ENCODE measurements around the gene PPP2R5D. TPM values are rescaled to one million over a fixed set of nuclear protein-coding genes. Genes with fewer than 3 reads are reported as not detected.
"Not testable (repeated sequence)": the region's sequence is repeated elsewhere in the genome, so short reads cannot be mapped to it uniquely, and the experiment has no call there.

Gene PPP2R5D
- total and polyA plus RNA-seq, 9 donors: 34.7 to 54.8 (median 44.6) TPM

DNA sequence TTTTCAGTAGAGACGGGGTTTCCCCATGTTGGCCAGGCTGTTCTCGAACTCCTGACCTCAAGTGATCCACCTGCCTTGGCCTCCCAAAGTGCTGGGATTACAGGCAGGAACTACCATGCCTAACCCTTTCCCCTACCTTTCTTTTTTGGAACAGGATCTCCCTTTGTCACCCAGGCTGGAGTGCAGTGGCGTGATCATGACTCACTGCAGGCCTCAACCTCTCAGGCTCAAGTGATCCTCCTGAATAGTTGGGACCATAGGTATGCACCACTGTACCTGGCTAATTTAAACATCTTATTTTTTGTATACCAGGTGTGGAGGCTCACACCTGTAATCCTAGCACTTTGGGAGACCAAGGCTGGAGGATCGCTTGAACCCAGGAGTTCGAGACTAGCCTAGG, 43.0 kb upstream of the PPP2R5D start:
- H3K4me3 ChIP-seq (ENCODE audit: low read length); H3K9me3 ChIP-seq (replicated peaks; ENCODE audit: control insufficient read depth, low read depth, low read length); DNase-seq; H3K4me1 ChIP-seq (ENCODE audit: control insufficient read depth, insufficient read depth, low read length); H3K27me3 ChIP-seq (ENCODE audit: control insufficient read depth, insufficient read depth, low read length); H3K27ac ChIP-seq (ENCODE audit: low read length): not testable (repeated sequence)
- WGBS (ENCODE audit: insufficient coverage): 93% methylated on average over 2 of the region's 5 CpGs
- peaks cover 47% of the 10 kb centered on the region for H3K36me3 ChIP-seq (ENCODE audit: control insufficient read depth, insufficient read depth, low read length)

DNA sequence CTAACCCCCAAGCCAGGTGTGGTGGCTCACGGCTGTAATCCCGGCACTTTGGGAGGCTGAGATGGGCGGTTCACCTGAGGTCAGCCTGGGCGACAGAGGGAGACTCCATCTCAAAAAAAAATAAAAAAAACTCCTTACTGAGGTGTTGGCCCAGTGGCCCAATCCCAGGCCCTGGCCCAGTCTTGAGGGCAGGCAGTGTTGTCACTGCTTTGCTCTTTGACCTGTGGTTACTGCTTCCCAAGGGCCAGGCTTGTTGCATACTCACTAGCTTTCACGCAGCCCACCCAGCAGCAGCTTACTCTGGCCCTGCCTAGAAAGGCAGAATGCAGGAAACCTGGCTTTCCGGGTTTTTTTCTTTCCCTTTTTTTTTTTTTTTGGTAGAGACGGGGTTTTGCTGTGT, 41.9 kb upstream of the PPP2R5D start:
- H3K27me3 ChIP-seq (ENCODE audit: control insufficient read depth, insufficient read depth, low read length): no peaks in the 10 kb centered on the region
- 58% methylated on average over 3 of the region's 7 CpGs for WGBS (ENCODE audit: insufficient coverage)
- DNase-seq: no peak
- H3K36me3 ChIP-seq (ENCODE audit: control insufficient read depth, insufficient read depth, low read length): peaks cover 37% of the 10 kb centered on the region
- H3K4me3 ChIP-seq (ENCODE audit: low read length): no peak overlapping the region
- H3K9me3 ChIP-seq (replicated peaks; ENCODE audit: control insufficient read depth, low read depth, low read length): no peaks in the 10 kb centered on the region
- H3K27ac ChIP-seq (ENCODE audit: low read length): no peak overlapping the region
- no peaks in the 10 kb centered on the region for H3K4me1 ChIP-seq (ENCODE audit: control insufficient read depth, insufficient read depth, low read length)

DNA sequence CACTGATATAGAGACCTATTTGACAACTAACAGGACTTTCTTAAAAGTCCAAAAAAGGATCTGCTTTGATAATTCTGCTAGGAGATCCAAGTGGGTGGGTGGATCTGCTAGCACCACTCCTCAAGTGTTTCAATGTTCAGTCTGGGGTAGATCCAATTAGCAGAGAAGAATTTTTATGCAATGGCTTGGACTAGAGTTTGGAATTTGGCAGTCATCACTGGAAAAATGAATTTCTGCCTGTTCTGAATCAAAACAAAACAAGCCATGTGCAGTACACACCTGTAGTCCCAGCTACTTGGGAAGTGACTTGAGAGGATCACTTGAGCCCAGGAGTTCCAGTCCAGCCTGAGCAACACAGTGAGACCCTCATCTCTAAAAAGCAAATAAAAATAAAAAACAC, 36.4 kb upstream of the PPP2R5D start:
- Histone ChIP-seq H3K36me3 (ENCODE audit: control insufficient read depth, insufficient read depth, low read length) (peaks cover 7% of the 10 kb centered on the region), H3K4me3 (ENCODE audit: low read length) (no peak overlapping the region), H3K27ac (ENCODE audit: low read length) (no peak overlapping the region), H3K27me3 (ENCODE audit: control insufficient read depth, insufficient read depth, low read length) (no peaks in the 10 kb centered on the region), H3K4me1 (ENCODE audit: control insufficient read depth, insufficient read depth, low read length) (no peaks in the 10 kb centered on the region), H3K9me3 (replicated peaks; ENCODE audit: control insufficient read depth, low read depth, low read length) (no peaks in the 10 kb centered on the region)
- DNase-seq: peak; percentile 67

DNA sequence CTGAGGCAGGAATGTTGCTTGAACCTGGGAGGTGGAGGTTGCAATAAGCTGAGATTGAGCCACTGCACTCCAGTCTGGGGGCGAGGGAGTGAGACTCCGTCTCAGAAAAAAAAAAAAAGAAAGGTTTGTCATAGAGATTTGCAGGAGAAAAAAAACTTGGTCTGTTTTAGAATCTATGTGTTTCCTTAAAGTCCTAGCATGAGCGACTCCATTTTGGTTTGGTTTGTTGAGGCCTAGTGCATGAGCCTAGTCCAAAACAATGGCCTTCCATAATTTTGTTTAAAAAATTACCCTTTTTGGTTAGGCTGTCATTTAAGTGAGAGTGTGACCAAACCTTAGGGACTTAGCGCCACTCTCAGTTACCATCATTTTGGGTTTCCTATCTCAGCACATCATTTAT, 32.0 kb upstream of the PPP2R5D start:
- WGBS (ENCODE audit: insufficient coverage): 50% methylated on average over 2 of the region's 4 CpGs
- no peak for DNase-seq

DNA sequence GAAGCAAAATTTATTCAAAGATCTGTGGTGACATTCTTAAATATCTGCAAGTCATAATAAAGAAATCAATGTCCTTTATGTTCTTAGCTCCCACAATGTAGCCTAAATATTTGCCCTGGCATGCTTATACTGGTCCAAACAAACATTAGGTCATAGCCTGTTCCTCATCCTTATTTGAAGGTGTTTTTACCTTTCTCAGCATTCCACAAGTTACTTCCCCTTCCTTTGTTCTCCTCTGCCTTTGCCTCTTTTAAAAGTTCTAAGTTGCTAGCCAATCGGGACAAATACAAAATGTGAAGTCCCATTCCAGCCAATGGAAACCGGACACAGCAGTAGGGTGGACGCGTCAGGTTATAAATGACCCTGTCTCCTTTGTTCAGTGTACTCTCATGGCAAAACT, 30.0 kb upstream of the PPP2R5D start:
- not testable (repeated sequence) for H3K27ac ChIP-seq (ENCODE audit: low read length); H3K9me3 ChIP-seq (replicated peaks; ENCODE audit: control insufficient read depth, low read depth, low read length); H3K27me3 ChIP-seq (ENCODE audit: control insufficient read depth, insufficient read depth, low read length); H3K36me3 ChIP-seq (ENCODE audit: control insufficient read depth, insufficient read depth, low read length); H3K4me1 ChIP-seq (ENCODE audit: control insufficient read depth, insufficient read depth, low read length); DNase-seq; H3K4me3 ChIP-seq (ENCODE audit: low read length)
- 86% methylated on average over 3 of the region's 4 CpGs for WGBS (ENCODE audit: insufficient coverage)

More for the DNA sequence above, 32.0 kb upstream of the PPP2R5D start:
- Histone ChIP-seq H3K27ac (ENCODE audit: low read length) (no peak overlapping the region), H3K4me1 (ENCODE audit: control insufficient read depth, insufficient read depth, low read length) (no peaks in the 10 kb centered on the region), H3K4me3 (ENCODE audit: low read length) (no peak overlapping the region), H3K27me3 (ENCODE audit: control insufficient read depth, insufficient read depth, low read length) (no peaks in the 10 kb centered on the region), H3K36me3 (ENCODE audit: control insufficient read depth, insufficient read depth, low read length) (no peaks in the 10 kb centered on the region), H3K9me3 (replicated peaks; ENCODE audit: control insufficient read depth, low read depth, low read length) (no peaks in the 10 kb centered on the region)

DNA sequence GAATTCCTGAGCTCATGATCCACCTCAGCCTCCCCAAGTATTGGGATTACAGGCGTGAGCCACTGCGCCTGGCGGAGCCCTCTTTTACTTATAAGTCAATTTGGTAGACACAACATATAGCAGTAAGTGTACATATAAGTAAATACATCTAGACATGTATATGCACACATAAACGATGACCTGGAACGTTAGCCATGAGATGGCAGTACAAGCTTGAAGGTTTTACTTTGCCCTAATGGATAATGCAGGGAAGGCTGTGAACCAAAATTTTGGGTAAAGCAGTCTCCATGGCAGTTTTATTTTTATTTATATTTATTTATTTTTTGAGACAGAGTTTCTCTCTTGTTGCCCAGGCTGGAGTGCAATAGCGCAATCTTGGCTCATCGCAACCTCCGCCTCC, 26.2 kb upstream of the PPP2R5D start:
- H3K4me1 ChIP-seq (ENCODE audit: control insufficient read depth, insufficient read depth, low read length): peaks cover 13% of the 10 kb centered on the region
- no peak for DNase-seq
- WGBS (ENCODE audit: insufficient coverage): no CpG with 5 or more reads among the region's 8 CpGs

DNA sequence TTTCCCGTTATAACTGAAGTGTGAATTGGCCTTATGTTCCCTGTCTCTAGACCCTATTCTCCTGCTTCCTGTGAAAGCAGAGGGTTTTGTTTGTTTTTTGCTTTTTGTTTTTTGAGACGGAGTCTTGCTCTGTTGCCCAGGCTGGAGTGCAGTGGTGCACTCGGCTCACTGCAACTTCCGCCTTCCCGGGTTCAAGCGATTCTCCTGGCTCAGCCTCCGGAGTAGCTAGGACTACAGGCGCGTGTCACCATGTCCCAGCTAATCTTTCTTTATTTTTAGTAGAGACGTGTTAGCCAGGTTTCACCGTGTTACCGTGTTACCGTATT, 24.5 kb upstream of the PPP2R5D start:
- DNase-seq: no peak
- peaks cover 27% of the 10 kb centered on the region for H3K36me3 ChIP-seq (ENCODE audit: control insufficient read depth, insufficient read depth, low read length)
- peaks cover 11% of the 10 kb centered on the region for H3K27me3 ChIP-seq (ENCODE audit: control insufficient read depth, insufficient read depth, low read length)
- H3K9me3 ChIP-seq (replicated peaks; ENCODE audit: control insufficient read depth, low read depth, low read length): no peaks in the 10 kb centered on the region
- peak overlapping the region; percentile 46 for H3K4me3 ChIP-seq (ENCODE audit: low read length)
- no peak overlapping the region for H3K27ac ChIP-seq (ENCODE audit: low read length)
- WGBS (ENCODE audit: insufficient coverage): 17% methylated on average over 8 of the region's 13 CpGs
- H3K4me1 ChIP-seq (ENCODE audit: control insufficient read depth, insufficient read depth, low read length): peaks cover 13% of the 10 kb centered on the region

More for the DNA sequence above, 26.2 kb upstream of the PPP2R5D start:
- H3K27me3 ChIP-seq (ENCODE audit: control insufficient read depth, insufficient read depth, low read length): peaks cover 11% of the 10 kb centered on the region
- H3K27ac ChIP-seq (ENCODE audit: low read length): no peak overlapping the region
- H3K9me3 ChIP-seq (replicated peaks; ENCODE audit: control insufficient read depth, low read depth, low read length): no peaks in the 10 kb centered on the region
- peaks cover 10% of the 10 kb centered on the region for H3K36me3 ChIP-seq (ENCODE audit: control insufficient read depth, insufficient read depth, low read length)
- no peak overlapping the region for H3K4me3 ChIP-seq (ENCODE audit: low read length)

DNA sequence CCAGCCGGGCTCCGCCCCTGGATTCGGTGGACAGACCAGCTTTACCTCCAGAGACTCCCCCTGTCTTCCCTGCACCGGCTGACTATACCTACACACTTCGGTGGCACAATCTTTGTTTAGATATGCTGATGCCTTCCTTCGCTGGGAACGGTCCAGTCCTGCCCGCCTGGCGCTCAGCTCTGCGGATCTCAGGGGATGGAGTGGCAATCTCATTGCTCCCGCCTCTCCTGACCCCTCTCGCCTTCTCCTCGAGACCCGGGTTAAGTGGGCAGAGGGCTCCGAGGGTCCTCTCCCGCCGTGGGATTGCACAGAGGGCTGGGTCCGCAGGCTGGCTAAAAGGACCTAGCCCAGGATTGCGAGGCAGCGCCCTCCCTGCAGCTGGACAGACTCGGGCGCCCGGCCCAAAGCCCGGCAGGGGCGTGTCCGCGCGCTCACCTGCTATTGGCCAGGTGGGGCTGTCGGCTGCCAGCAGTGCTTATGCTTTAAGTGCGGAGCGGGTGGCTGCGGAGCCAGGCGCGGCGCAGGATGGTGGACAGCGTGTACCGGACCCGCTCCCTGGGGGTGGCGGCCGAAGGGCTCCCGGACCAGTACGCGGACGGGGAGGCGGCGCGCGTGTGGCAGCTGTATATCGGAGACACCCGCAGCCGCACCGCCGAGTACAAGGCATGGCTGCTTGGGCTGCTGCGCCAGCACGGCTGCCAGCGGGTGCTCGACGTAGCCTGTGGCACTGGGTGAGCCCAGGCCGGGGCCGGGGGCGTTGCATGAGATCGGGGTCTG, 23.9 kb upstream of the PPP2R5D start, which contains the start of gene GNMT:
Gene GNMT, plus strand, starts transcription at position 512 of the 777 bp plus-strand sequence. Its CDS starts 14 bp downstream, at position 526.
- 2% methylated on average over 61 of the region's 62 CpGs for WGBS (ENCODE audit: insufficient coverage)
- peak within 1 kb of the TSS; percentile 46 for H3K4me3 ChIP-seq (ENCODE audit: low read length)

DNA sequence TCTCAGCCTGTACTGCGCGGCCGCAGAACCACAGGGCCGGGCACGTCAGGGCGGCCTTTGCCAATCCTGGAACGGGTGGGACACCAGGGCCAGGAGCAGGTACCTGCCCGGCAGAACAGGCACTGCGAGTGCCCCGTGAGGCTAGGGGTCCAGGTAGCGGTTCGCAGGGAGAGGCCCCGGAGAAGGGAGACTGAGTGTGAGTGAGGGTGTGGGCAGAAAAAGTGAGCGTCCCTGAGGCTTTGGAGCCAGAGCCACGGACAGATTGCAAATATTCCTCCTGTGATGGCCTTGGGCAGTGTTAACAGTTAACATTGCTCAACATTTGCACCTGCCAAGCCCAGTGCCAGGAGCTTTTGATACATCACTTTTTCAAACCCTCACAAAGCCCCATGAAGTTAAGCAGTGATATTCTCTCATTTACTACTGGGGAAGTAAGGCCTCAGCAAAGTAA, 23.3 kb upstream of the PPP2R5D start:
- H3K27ac ChIP-seq (ENCODE audit: low read length): no peak overlapping the region
- H3K27me3 ChIP-seq (ENCODE audit: control insufficient read depth, insufficient read depth, low read length): peaks cover 11% of the 10 kb centered on the region
- H3K4me1 ChIP-seq (ENCODE audit: control insufficient read depth, insufficient read depth, low read length): peaks cover 13% of the 10 kb centered on the region
- H3K4me3 ChIP-seq (ENCODE audit: low read length): peak overlapping the region; percentile 46
- DNase-seq: no peak
- WGBS (ENCODE audit: insufficient coverage): 19% methylated on average over 15 of the region's 15 CpGs
- peaks cover 38% of the 10 kb centered on the region for H3K36me3 ChIP-seq (ENCODE audit: control insufficient read depth, insufficient read depth, low read length)
- no peaks in the 10 kb centered on the region for H3K9me3 ChIP-seq (replicated peaks; ENCODE audit: control insufficient read depth, low read depth, low read length)

More for the DNA sequence above, 23.9 kb upstream of the PPP2R5D start, which contains the start of gene GNMT:
- DNase-seq: peak; percentile 38
- no peaks in the 10 kb centered on the region for H3K9me3 ChIP-seq (replicated peaks; ENCODE audit: control insufficient read depth, low read depth, low read length)
- peaks cover 11% of the 10 kb centered on the region for H3K27me3 ChIP-seq (ENCODE audit: control insufficient read depth, insufficient read depth, low read length)
- H3K36me3 ChIP-seq (ENCODE audit: control insufficient read depth, insufficient read depth, low read length): peaks cover 32% of the 10 kb centered on the region
- H3K27ac ChIP-seq (ENCODE audit: low read length): no peak within 1 kb of the TSS
- peaks cover 13% of the 10 kb centered on the region for H3K4me1 ChIP-seq (ENCODE audit: control insufficient read depth, insufficient read depth, low read length)

DNA sequence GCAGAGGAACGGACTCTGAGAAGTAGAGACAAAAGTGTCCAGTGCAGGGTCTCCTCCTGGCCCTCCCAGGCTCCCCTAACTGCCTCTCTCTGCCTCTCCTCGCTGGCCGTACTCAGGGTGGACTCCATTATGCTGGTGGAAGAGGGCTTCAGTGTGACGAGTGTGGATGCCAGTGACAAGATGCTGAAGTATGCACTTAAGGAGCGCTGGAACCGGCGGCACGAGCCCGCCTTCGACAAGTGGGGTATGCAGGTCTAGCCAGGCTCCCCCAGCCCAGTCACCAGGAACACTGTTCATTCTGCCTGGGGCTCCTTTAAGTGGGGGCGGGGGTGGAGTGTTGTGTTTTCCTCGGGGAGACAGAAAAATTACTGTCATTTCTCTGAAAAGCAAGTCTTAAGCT, 22.3 kb upstream of the PPP2R5D start:
- Histone ChIP-seq H3K4me3 (ENCODE audit: low read length) (no peak overlapping the region), H3K27me3 (ENCODE audit: control insufficient read depth, insufficient read depth, low read length) (peaks cover 11% of the 10 kb centered on the region), H3K9me3 (replicated peaks; ENCODE audit: control insufficient read depth, low read depth, low read length) (no peaks in the 10 kb centered on the region), H3K36me3 (ENCODE audit: control insufficient read depth, insufficient read depth, low read length) (peaks cover 46% of the 10 kb centered on the region), H3K27ac (ENCODE audit: low read length) (no peak overlapping the region), H3K4me1 (ENCODE audit: control insufficient read depth, insufficient read depth, low read length) (peaks cover 13% of the 10 kb centered on the region)
- 88% methylated on average over 5 of the region's 12 CpGs for WGBS (ENCODE audit: insufficient coverage)
- DNase-seq: no peak

Data from muscle of leg (tissue), 11 donors.